Tibial nerve (tissue), 4 donors: ENCODE measurements around the gene NUMB.

Experiments
- EP300 ChIP-seq, 2 donors: sonication (generic); formaldehyde crosslinking; IDR thresholded peaks; one replicate each; pipeline ENCODE4 v1.6.1; 2017; ENCODE audit warnings: antibody characterized with exemption in 2 of 2, mild to moderate bottlenecking in 1 of 2
- POLR2A ChIP-seq, 2 donors: fragments of 450-650 bp; IDR thresholded peaks; one replicate each; pipeline ENCODE4 v1.6.1; 2017; ENCODE audit warnings: antibody characterized with exemption in 2 of 2, mild to moderate bottlenecking in 2 of 2, moderate library complexity in 2 of 2
- TF ChIP-seq, protein P1 (sequence below), 5 experiments: fragments of 200-600 bp in 3 of 5; fragments of 450-650 bp in 2 of 5; sonication (generic) in 3 of 5; IDR thresholded peaks; one replicate each; pipeline ENCODE4 v1.5.1; 2016 to 2019; ENCODE audit warnings: antibody characterized with exemption in 5 of 5, mild to moderate bottlenecking in 3 of 5, moderate library complexity in 2 of 5

GRCh38 chr14:73259837-73260236 is 198.5 kb downstream of the NUMB start:
- TF ChIP-seq POLR2A (IDR thresholded peaks at IDR 0.05) (no peak), EP300 (IDR thresholded peaks at IDR 0.05) (no peak)
- TF ChIP-seq, protein P1, sequence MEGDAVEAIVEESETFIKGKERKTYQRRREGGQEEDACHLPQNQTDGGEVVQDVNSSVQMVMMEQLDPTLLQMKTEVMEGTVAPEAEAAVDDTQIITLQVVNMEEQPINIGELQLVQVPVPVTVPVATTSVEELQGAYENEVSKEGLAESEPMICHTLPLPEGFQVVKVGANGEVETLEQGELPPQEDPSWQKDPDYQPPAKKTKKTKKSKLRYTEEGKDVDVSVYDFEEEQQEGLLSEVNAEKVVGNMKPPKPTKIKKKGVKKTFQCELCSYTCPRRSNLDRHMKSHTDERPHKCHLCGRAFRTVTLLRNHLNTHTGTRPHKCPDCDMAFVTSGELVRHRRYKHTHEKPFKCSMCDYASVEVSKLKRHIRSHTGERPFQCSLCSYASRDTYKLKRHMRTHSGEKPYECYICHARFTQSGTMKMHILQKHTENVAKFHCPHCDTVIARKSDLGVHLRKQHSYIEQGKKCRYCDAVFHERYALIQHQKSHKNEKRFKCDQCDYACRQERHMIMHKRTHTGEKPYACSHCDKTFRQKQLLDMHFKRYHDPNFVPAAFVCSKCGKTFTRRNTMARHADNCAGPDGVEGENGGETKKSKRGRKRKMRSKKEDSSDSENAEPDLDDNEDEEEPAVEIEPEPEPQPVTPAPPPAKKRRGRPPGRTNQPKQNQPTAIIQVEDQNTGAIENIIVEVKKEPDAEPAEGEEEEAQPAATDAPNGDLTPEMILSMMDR (IDR thresholded peaks at IDR 0.05): no peak
